SJSA1 (cell line): ENCODE measurements around the gene SLMAP. TPM values are rescaled to one million over a fixed set of nuclear protein-coding genes. Genes with fewer than 3 reads are reported as not detected.

Experiments
- DNase-seq, 2 experiments: peaks; one replicate each; pipeline ENCODE4 v3.0.0-alpha.2; 2015 to 2020; ENCODE audit warnings: low spot score in 2 of 2, low read depth in 1 of 2
- H3K27ac ChIP-seq: fragments of 250-450 bp; sonication (Bioruptor Pico); 2 replicates; pipeline ENCODE4 v1.5.1; 2020; ENCODE audit warnings: mild to moderate bottlenecking, moderate library complexity
- H3K27me3 ChIP-seq: fragments of 250-450 bp; sonication (Bioruptor Pico); replicated peaks from 2 replicates; pipeline ENCODE4 v1.5.1; 2020; ENCODE audit warnings: mild to moderate bottlenecking, moderate library complexity
- H3K36me3 ChIP-seq: fragments of 250-450 bp; sonication (Bioruptor Pico); 2 replicates; pipeline ENCODE4 v1.5.1; 2020; ENCODE audit warnings: mild to moderate bottlenecking
- H3K4me1 ChIP-seq: fragments of 250-450 bp; sonication (Bioruptor Pico); replicated peaks from 2 replicates; pipeline ENCODE4 v1.6.1; 2021; ENCODE audit warnings: mild to moderate bottlenecking
- H3K4me3 ChIP-seq: fragments of 250-450 bp; sonication (Bioruptor Pico); 2 replicates; pipeline ENCODE4 v1.5.1; 2020; ENCODE audit warnings: mild to moderate bottlenecking
- H3K9me3 ChIP-seq: fragments of 250-450 bp; sonication (Bioruptor Pico); replicated peaks from 2 replicates; pipeline ENCODE4 v1.5.1; 2020; ENCODE audit warnings: mild to moderate bottlenecking
- total RNA-seq: library from RNA; depleted of rRNA; stranded (reverse); fragments of >200 nt; shearing (Covaris generic); gene quantifications from 2 replicates; pipeline ENCODE4 v1.2.3, GENCODE V29; 2014

SLMAP gene
- total RNA-seq, 1 experiment from 2014 or later, result 36.0 TPM

- H3K36me3 ChIP-seq, result no peaks in the 10 kb centered on the region
Measured at GRCh38 chr3:57810471-57811137, 54.5 kb downstream of the SLMAP start.

GRCh38 chr3:57815036-57815435, 58.9 kb downstream of the SLMAP start:
- no peak for DNase-seq
- Histone ChIP-seq H3K9me3 (no peaks in the 10 kb centered on the region), H3K36me3 (no peaks in the 10 kb centered on the region), H3K27ac (no peak overlapping the region), H3K4me3 (no peak overlapping the region), H3K27me3 (no peaks in the 10 kb centered on the region), H3K4me1 (no peaks in the 10 kb centered on the region)

More at GRCh38 chr3:57810471-57811137, 54.5 kb downstream of the SLMAP start:
- Histone ChIP-seq H3K27me3 (no peaks in the 10 kb centered on the region), H3K9me3 (no peaks in the 10 kb centered on the region; the same call in 1 of the 2 replicates), H3K27ac (no peak overlapping the region), H3K4me1 (peaks cover 6% of the 10 kb centered on the region), H3K4me3 (no peak overlapping the region)
- DNase-seq, result no peak

- no peak for DNase-seq
- no peaks in the 10 kb centered on the region for H3K27me3 ChIP-seq
- no peak overlapping the region for H3K4me3 ChIP-seq
- no peaks in the 10 kb centered on the region for H3K36me3 ChIP-seq
- H3K4me1 ChIP-seq, result no peaks in the 10 kb centered on the region
- H3K27ac ChIP-seq, result no peak overlapping the region
- H3K9me3 ChIP-seq, result no peaks in the 10 kb centered on the region
Measured at GRCh38 chr3:57816471-57817095, 60.5 kb downstream of the SLMAP start.

GRCh38 chr3:57818772-57819171, 62.7 kb downstream of the SLMAP start:
- H3K27ac ChIP-seq, result no peak overlapping the region
- H3K36me3 ChIP-seq, result no peaks in the 10 kb centered on the region
- no peak overlapping the region for H3K4me3 ChIP-seq
- H3K27me3 ChIP-seq, result no peaks in the 10 kb centered on the region
- H3K4me1 ChIP-seq, result no peaks in the 10 kb centered on the region
- H3K9me3 ChIP-seq, result no peaks in the 10 kb centered on the region
- DNase-seq, result no peak

- H3K9me3 ChIP-seq, result no peaks in the 10 kb centered on the region
- no peak for DNase-seq
- H3K27me3 ChIP-seq, result no peaks in the 10 kb centered on the region
- H3K36me3 ChIP-seq, result no peaks in the 10 kb centered on the region
- H3K4me3 ChIP-seq, result no peak overlapping the region
- H3K27ac ChIP-seq, result no peak overlapping the region
- no peaks in the 10 kb centered on the region for H3K4me1 ChIP-seq
Measured at GRCh38 chr3:57820479-57820878, 64.4 kb downstream of the SLMAP start.

GRCh38 chr3:57821765-57822164, 65.7 kb downstream of the SLMAP start:
- Histone ChIP-seq H3K4me1 (no peaks in the 10 kb centered on the region), H3K27me3 (no peaks in the 10 kb centered on the region), H3K9me3 (no peaks in the 10 kb centered on the region), H3K27ac (no peak overlapping the region), H3K4me3 (no peak overlapping the region), H3K36me3 (no peaks in the 10 kb centered on the region)
- no peak for DNase-seq

GRCh38 chr3:57822686-57823085, 66.6 kb downstream of the SLMAP start:
- H3K27ac ChIP-seq, result no peak overlapping the region
- H3K36me3 ChIP-seq, result no peaks in the 10 kb centered on the region
- no peak for DNase-seq

GRCh38 chr3:57825116-57825515, 69.0 kb downstream of the SLMAP start:
- no peaks in the 10 kb centered on the region for H3K9me3 ChIP-seq
- no peak for DNase-seq
- H3K36me3 ChIP-seq, result no peaks in the 10 kb centered on the region
- no peak overlapping the region for H3K27ac ChIP-seq
- H3K4me3 ChIP-seq, result no peak overlapping the region
- no peaks in the 10 kb centered on the region for H3K4me1 ChIP-seq
- no peaks in the 10 kb centered on the region for H3K27me3 ChIP-seq

More at GRCh38 chr3:57822686-57823085, 66.6 kb downstream of the SLMAP start:
- Histone ChIP-seq H3K9me3 (no peaks in the 10 kb centered on the region), H3K27me3 (no peaks in the 10 kb centered on the region), H3K4me1 (no peaks in the 10 kb centered on the region), H3K4me3 (no peak overlapping the region)

GRCh38 chr3:57826245-57826951, 70.3 kb downstream of the SLMAP start:
- Histone ChIP-seq H3K4me1 (no peaks in the 10 kb centered on the region), H3K27ac (no peak overlapping the region), H3K27me3 (no peaks in the 10 kb centered on the region), H3K4me3 (no peak overlapping the region), H3K36me3 (no peaks in the 10 kb centered on the region), H3K9me3 (no peaks in the 10 kb centered on the region)
- DNase-seq, result no peak

GRCh38 chr3:57826952-57827723, 71.0 kb downstream of the SLMAP start:
- Histone ChIP-seq H3K4me3 (no peak overlapping the region), H3K4me1 (no peaks in the 10 kb centered on the region), H3K27ac (no peak overlapping the region), H3K9me3 (no peaks in the 10 kb centered on the region), H3K27me3 (no peaks in the 10 kb centered on the region), H3K36me3 (0 out of 2 replicates have a peak, but pooled peaks cover 4% of the 10 kb centered on the region)
- DNase-seq, result no peak

GRCh38 chr3:57827757-57828156, 71.6 kb downstream of the SLMAP start:
- DNase-seq, result no peak
- H3K27ac ChIP-seq, result no peak overlapping the region
- 0 out of 2 replicates have a peak, but pooled peaks cover 10% of the 10 kb centered on the region for H3K36me3 ChIP-seq
- no peaks in the 10 kb centered on the region for H3K27me3 ChIP-seq
- H3K4me3 ChIP-seq, result no peak overlapping the region
- no peaks in the 10 kb centered on the region for H3K9me3 ChIP-seq
- no peaks in the 10 kb centered on the region for H3K4me1 ChIP-seq

GRCh38 chr3:57832486-57832885, 76.4 kb downstream of the SLMAP start:
- Histone ChIP-seq H3K36me3 (0 out of 2 replicates have a peak, but pooled peaks cover 10% of the 10 kb centered on the region), H3K27me3 (no peaks in the 10 kb centered on the region), H3K9me3 (no peaks in the 10 kb centered on the region), H3K27ac (no peak overlapping the region), H3K4me3 (no peak overlapping the region), H3K4me1 (no peaks in the 10 kb centered on the region)
- DNase-seq, result no peak

GRCh38 chr3:57832900-57833313, 76.8 kb downstream of the SLMAP start:
- Histone ChIP-seq H3K27ac (no peak overlapping the region), H3K36me3 (0 out of 2 replicates have a peak, but pooled peaks cover 10% of the 10 kb centered on the region), H3K9me3 (no peaks in the 10 kb centered on the region), H3K4me3 (no peak overlapping the region), H3K27me3 (no peaks in the 10 kb centered on the region), H3K4me1 (no peaks in the 10 kb centered on the region)
- DNase-seq, result no peak
